Right renal cortex interstitium (tissue), 3 donors: ENCODE results near the gene C9orf72. TPM values are rescaled to one million over a fixed set of nuclear protein-coding genes. Genes with fewer than 3 reads are reported as not detected.

Experiments
- DNase-seq, 3 donors: peaks; one replicate each; pipeline ENCODE4 v3.0.0-alpha.2; 2013; ENCODE audit warnings: low read depth in 3 of 3, low spot score in 2 of 3
- polyA plus RNA-seq, 3 donors: library from polyadenylated mRNA; unstranded; fragments of 120-200 nt; gene quantifications; one replicate each; pipeline ENCODE4 v1.2.1, GENCODE V29; 2013; ENCODE audit not compliant: insufficient read length in 3 of 3

The C9orf72 gene
- polyA plus RNA-seq, 3 donors, result 18.3 to 20.4 (median 19.8) TPM

GRCh38 chr9:27540502-27540901, 32.8 kb downstream of the C9orf72 start:
- no peak for DNase-seq

GRCh38 chr9:27539479-27540441, 33.5 kb downstream of the C9orf72 start:
- DNase-seq, result no peak

- DNase-seq, result no peak
These were observed 34.6 kb downstream of the C9orf72 start for GRCh38 chr9:27538647-27539046.

GRCh38 chr9:27537756-27538155, 35.5 kb downstream of the C9orf72 start:
- no peak for DNase-seq

- DNase-seq, result no peak
These were observed 36.2 kb downstream of the C9orf72 start for GRCh38 chr9:27537027-27537435.

GRCh38 chr9:27536168-27536567, 37.1 kb downstream of the C9orf72 start:
- no peak for DNase-seq

- no peak for DNase-seq
These were observed 37.6 kb downstream of the C9orf72 start for GRCh38 chr9:27535701-27536118.

- DNase-seq, result no peak
These were observed 38.5 kb downstream of the C9orf72 start for GRCh38 chr9:27534658-27535209.

GRCh38 chr9:27534131-27534530, 39.1 kb downstream of the C9orf72 start:
- DNase-seq, result no peak

GRCh38 chr9:27533311-27533710, 40.0 kb downstream of the C9orf72 start:
- no peak for DNase-seq

- DNase-seq, result no peak
These were observed 41.2 kb downstream of the C9orf72 start for GRCh38 chr9:27532046-27532445.

- no peak for DNase-seq
These were observed 42.1 kb downstream of the C9orf72 start for GRCh38 chr9:27530915-27531755.

GRCh38 chr9:27529316-27530278, 43.7 kb downstream of the C9orf72 start, which contains the start of gene MOB3B:
MOB3B (minus strand) TSS chr9:27529814; CDS start chr9:27455550, 74,264 bp downstream.
- peak in 1 of 3 donors; percentile 69 for DNase-seq

- peak in 1 of 3 donors; percentile 39 for DNase-seq
These were observed 44.4 kb downstream of the C9orf72 start for GRCh38 chr9:27528886-27529315.

GRCh38 chr9:27528076-27528885, 45.0 kb downstream of the C9orf72 start:
- DNase-seq, result peak in 1 of 3 donors; percentile 66

GRCh38 chr9:27527702-27528075, 45.6 kb downstream of the C9orf72 start:
- DNase-seq, result no peak

- DNase-seq, result no peak
These were observed 49.0 kb downstream of the C9orf72 start, which contains the start of gene IFNK for GRCh38 chr9:27524236-27524635. IFNK (plus strand) TSS chr9:27524290; CDS start chr9:27524337, 47 bp downstream.

GRCh38 chr9:27523141-27523540, 50.1 kb downstream of the C9orf72 start:
- no peak for DNase-seq

- no peak for DNase-seq
These were observed 52.3 kb downstream of the C9orf72 start for GRCh38 chr9:27520986-27521385.
